Astrocyte (in vitro differentiated cells and primary cell): ENCODE data around the gene SCUBE1. TPM values are rescaled to one million over a fixed set of nuclear protein-coding genes. Genes with fewer than 3 reads are reported as not detected.

Experiments used
- DNase-seq: peaks from one replicate; pipeline ENCODE4 v3.0.0-alpha.2; 2010; ENCODE audit warnings: low read depth
- FAIRE-seq: peaks from 2 replicates; lab custom pipeline; 2011; peaks lifted over from hg19 to GRCh38; lab: Jason Lieb, UNC
- H2AFZ ChIP-seq: 2 replicates; pipeline ENCODE4 v1.6.0; 2012; ENCODE audit warnings: low read depth, low read length, inconsistent platforms
- H3K27ac ChIP-seq: 2 replicates; pipeline ENCODE4 v1.5.1; 2011; ENCODE audit warnings: low read depth, low read length, inconsistent platforms
- H3K27me3 ChIP-seq: 2 replicates; pipeline ENCODE4 v1.6.0; 2011; ENCODE audit warnings: low read length, inconsistent platforms; ENCODE audit not compliant: insufficient read depth
- H3K36me3 ChIP-seq: 2 replicates; pipeline ENCODE4 v1.5.1; 2011; ENCODE audit warnings: low read length, inconsistent platforms; ENCODE audit not compliant: insufficient read depth
- H3K4me1 ChIP-seq: 2 replicates; pipeline ENCODE4 v1.5.1; 2011; ENCODE audit warnings: low read length, inconsistent platforms; ENCODE audit not compliant: insufficient read depth
- H3K4me2 ChIP-seq: 2 replicates; pipeline ENCODE4 v1.6.0; 2012; ENCODE audit warnings: low read length, inconsistent platforms
- H3K4me3 ChIP-seq: 2 replicates; pipeline ENCODE4 v1.5.1; 2011; ENCODE audit warnings: low read depth, mild to moderate bottlenecking, low read length, inconsistent platforms; ENCODE audit not compliant: insufficient read depth
- H3K79me2 ChIP-seq: 2 replicates; pipeline ENCODE4 v1.6.0; 2012; ENCODE audit warnings: mild to moderate bottlenecking, low read length, inconsistent platforms; ENCODE audit not compliant: insufficient read depth
- H3K9ac ChIP-seq: 2 replicates; pipeline ENCODE4 v1.6.0; 2012; ENCODE audit warnings: mild to moderate bottlenecking, low read length, inconsistent platforms
- H3K9me3 ChIP-seq: 2 replicates; pipeline ENCODE4 v1.5.1; 2012; ENCODE audit warnings: low read depth, mild to moderate bottlenecking, low read length, inconsistent platforms; ENCODE audit not compliant: insufficient read depth
- H4K20me1 ChIP-seq: 2 replicates; pipeline ENCODE4 v1.6.0; 2012; ENCODE audit warnings: low read length, inconsistent platforms; ENCODE audit not compliant: insufficient read depth
- H3K27ac Mint-ChIP-seq: one replicate; pipeline ENCODE4 v1.8.0; 2021; ENCODE audit warnings: mild to moderate bottlenecking, mixed read lengths; ENCODE audit not compliant: unreplicated experiment
- H3K27me3 Mint-ChIP-seq: one replicate; pipeline ENCODE4 v1.8.0; 2021; ENCODE audit warnings: low read depth, mixed read lengths; ENCODE audit not compliant: unreplicated experiment
- H3K36me3 Mint-ChIP-seq: one replicate; pipeline ENCODE4 v1.8.0; 2021; ENCODE audit warnings: low read depth, mixed read lengths; ENCODE audit not compliant: unreplicated experiment
- H3K4me1 Mint-ChIP-seq: one replicate; pipeline ENCODE4 v1.8.0; 2021; ENCODE audit warnings: low read depth, mixed read lengths; ENCODE audit not compliant: unreplicated experiment
- H3K4me3 Mint-ChIP-seq: one replicate; pipeline ENCODE4 v1.8.0; 2021; ENCODE audit warnings: mild to moderate bottlenecking, moderate library complexity, mixed read lengths; ENCODE audit not compliant: unreplicated experiment
- H3K9me3 Mint-ChIP-seq: one replicate; pipeline ENCODE4 v1.8.0; 2021; ENCODE audit warnings: mild to moderate bottlenecking, mixed read lengths; ENCODE audit not compliant: unreplicated experiment
- EZH2 ChIP-seq: IDR thresholded peaks from 2 replicates; pipeline ENCODE4 v1.6.1; 2012; ENCODE audit warnings: mild to moderate bottlenecking, low read length, inconsistent platforms; ENCODE audit not compliant: insufficient read depth
- total RNA-seq: library from RNA; stranded (reverse); gene quantifications from 2 replicates; pipeline ENCODE4 v1.2.1, GENCODE V29; 2021
- TF ChIP-seq, protein P1 (sequence below): IDR thresholded peaks from 2 replicates; pipeline ENCODE4 v1.5.1; 2011; ENCODE audit warnings: low read depth, mild to moderate bottlenecking, inconsistent platforms, low read length, moderate library complexity; ENCODE audit not compliant: insufficient read depth

SCUBE1 gene
- total RNA-seq, 1 donor from 2014 or later, result 0.07 TPM

DNA sequence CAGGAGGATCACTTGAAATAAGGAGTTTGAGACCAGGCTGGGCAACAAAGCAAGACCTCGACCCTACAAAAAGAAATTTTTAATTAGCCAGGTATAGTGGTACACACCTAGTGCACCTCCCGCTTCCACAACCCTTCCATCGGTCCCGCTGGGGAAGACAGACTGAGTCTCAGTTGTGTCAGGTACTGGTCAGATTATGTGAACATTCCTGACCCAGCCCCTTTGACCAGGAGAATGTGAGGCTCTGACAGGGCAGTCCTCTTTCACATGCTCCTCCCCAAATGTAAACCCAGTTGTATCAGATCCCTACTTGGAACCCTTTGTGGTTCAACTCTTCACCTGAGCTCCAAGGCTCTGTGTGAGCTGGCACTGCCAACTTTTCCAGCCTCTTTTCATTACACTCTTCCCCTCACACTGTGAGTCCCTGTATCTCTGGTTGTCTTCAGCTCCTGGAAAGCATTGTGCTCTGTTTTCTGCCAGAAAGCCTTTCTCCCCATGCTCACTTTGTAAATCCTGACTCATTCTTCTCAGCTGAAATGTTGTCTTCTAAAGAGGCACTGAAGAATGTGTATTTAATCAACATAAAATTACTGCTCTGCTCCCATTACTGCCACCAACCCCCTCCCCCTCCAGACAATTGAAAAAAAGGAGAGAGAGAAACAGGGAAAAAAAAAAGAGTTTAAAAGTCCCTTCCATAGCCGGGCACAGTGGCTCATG is 154.2 kb downstream of the SCUBE1 start:
- peaks cover 9% of the 10 kb centered on the region for H3K4me1 Mint-ChIP-seq
- peak overlapping the region; percentile 63 for H3K27ac Mint-ChIP-seq
- TF ChIP-seq EZH2, result no peak
- TF ChIP-seq, protein P1, sequence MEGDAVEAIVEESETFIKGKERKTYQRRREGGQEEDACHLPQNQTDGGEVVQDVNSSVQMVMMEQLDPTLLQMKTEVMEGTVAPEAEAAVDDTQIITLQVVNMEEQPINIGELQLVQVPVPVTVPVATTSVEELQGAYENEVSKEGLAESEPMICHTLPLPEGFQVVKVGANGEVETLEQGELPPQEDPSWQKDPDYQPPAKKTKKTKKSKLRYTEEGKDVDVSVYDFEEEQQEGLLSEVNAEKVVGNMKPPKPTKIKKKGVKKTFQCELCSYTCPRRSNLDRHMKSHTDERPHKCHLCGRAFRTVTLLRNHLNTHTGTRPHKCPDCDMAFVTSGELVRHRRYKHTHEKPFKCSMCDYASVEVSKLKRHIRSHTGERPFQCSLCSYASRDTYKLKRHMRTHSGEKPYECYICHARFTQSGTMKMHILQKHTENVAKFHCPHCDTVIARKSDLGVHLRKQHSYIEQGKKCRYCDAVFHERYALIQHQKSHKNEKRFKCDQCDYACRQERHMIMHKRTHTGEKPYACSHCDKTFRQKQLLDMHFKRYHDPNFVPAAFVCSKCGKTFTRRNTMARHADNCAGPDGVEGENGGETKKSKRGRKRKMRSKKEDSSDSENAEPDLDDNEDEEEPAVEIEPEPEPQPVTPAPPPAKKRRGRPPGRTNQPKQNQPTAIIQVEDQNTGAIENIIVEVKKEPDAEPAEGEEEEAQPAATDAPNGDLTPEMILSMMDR, result no peak
- Histone ChIP-seq H3K4me1 (peaks cover 21% of the 10 kb centered on the region), H3K4me3 (no peak overlapping the region), H3K27ac (no peak overlapping the region), H3K27me3 (peaks cover 8% of the 10 kb centered on the region), H3K4me2 (no peak overlapping the region), H3K9me3 (peaks cover 3% of the 10 kb centered on the region), H4K20me1 (peaks cover 7% of the 10 kb centered on the region), H3K9ac (no peak overlapping the region), H3K36me3 (no peaks in the 10 kb centered on the region), H3K79me2 (peaks cover 23% of the 10 kb centered on the region), H2AFZ (no peak overlapping the region)
- H3K36me3 Mint-ChIP-seq, result no peaks in the 10 kb centered on the region
- H3K4me3 Mint-ChIP-seq, result peak overlapping the region; percentile 70
- DNase-seq (no peak), FAIRE-seq (no peak)
- H3K9me3 Mint-ChIP-seq, result no peaks in the 10 kb centered on the region
- H3K27me3 Mint-ChIP-seq, result no peaks in the 10 kb centered on the region

DNA sequence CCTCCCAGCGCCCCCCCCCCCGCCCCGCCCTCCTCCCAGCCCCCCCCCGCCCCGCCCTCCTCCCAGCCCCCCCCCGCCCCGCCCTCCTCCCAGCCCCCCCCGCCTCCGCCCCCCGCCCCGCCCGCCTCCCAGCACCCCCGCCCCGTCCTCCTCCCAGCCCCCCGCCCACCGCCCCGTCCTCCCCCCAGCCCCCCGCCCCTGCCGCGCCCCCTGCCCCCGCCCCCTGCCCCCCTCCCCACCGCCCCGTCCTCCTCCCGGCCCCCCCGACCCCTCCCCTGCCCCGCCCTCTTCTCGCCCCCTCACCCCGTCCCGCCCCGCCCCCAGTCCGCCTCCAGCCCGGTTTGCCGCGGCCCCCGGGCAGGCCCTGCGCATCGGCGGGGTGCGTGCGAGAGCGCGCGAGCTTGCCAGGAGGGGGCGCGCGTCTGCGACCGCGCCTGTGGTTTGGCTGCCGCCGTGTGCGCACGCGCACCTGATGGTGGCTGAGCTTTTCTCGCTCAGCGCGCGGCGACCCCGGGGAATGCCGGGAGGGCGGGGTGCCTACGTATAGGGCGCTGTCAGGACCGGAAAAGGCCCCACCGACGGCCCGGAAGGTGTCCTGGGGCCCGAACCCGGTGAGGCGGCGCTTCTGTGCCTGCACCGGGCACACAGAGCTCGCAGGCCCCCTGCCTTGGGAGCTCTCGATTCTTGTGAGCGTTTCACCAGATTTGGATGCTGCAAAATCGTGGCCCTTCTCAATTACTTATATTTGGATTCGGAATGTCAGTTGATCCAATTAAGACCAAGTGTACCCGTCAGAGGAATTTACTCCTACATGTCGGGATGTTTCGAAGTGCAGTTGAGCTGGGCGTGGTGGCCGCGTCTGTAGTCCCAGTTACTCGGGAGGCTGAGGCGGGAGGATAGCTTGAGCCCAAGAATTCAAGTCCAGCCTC is 155.7 kb downstream of the SCUBE1 start:
- Mint-ChIP-seq H3K36me3 (no peaks in the 10 kb centered on the region), H3K9me3 (no peaks in the 10 kb centered on the region), H3K27ac (peak overlapping the region; percentile 95), H3K4me1 (peaks cover 10% of the 10 kb centered on the region), H3K27me3 (no peaks in the 10 kb centered on the region), H3K4me3 (peak overlapping the region; percentile 80)
- Histone ChIP-seq H3K9me3 (peaks cover 3% of the 10 kb centered on the region), H2AFZ (peak overlapping the region; percentile 95), H3K4me2 (peak overlapping the region; percentile 94), H4K20me1 (peaks cover 13% of the 10 kb centered on the region), H3K4me3 (peak overlapping the region; percentile 60), H3K79me2 (peaks cover 37% of the 10 kb centered on the region), H3K4me1 (peaks cover 28% of the 10 kb centered on the region), H3K27ac (peak overlapping the region; percentile 93), H3K36me3 (no peaks in the 10 kb centered on the region), H3K27me3 (peaks cover 8% of the 10 kb centered on the region), H3K9ac (peak overlapping the region; percentile 80)
- TF ChIP-seq EZH2, result no peak
- TF ChIP-seq, protein P1, result peak; percentile 30
- DNase-seq (peak; percentile 79), FAIRE-seq (no peak)
